Measurements from ENCODE around the gene RFX1. TPM values are rescaled to one million over a fixed set of nuclear protein-coding genes. Genes with fewer than 3 reads are reported as not detected.

Gene RFX1
- total RNA-seq, 4 donors from 2014 or later: 2.9 to 8.9 (median 4.5) TPM

DNA sequence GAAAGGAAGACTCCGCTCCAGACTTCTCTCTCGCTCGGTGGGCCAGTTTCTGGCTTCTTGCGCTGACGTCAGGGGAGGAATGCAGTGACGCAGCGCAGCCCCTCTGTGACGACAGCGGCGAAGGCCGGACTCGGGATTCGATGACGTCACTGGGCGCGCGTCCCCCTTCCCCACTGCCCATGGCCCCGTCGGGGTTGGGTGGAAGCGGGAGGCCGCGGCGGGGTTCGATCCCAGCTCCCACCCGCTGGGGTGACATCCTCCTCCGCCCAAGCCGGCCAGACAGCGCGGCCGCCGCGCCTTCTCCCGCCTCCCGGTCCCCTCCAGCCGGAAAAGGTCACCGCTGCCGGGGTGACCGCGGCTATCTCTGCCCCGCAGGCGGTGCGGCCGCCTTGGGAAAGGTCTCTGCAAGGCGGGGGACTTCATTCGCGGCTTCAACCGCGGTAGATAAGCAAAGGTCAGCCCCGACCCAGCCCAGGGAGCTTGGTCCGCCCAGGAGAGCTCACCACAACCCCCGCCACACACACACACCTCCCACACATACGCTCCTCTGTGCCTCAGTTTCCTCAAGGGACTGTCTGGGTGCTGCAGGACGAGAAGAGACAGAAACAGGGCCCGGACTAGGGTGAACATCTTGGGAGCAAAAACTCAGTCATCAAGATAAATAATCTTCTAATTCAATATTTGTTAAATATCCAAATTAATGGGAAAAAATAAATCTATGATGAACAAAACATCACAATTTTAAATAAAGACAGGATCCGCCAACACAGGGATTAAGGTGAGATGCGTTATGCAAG lies 844 bp upstream of the RFX1 start:
- H3K9me3 ChIP-seq: no peaks in the 10 kb centered on the region
- TF ChIP-seq POLR2A (IDR thresholded peaks at IDR 0.05; ENCODE audit: low read depth) (peak; percentile 7), POLR2AphosphoS5 (IDR thresholded peaks at IDR 0.05) (peak; percentile 56 to 83), EP300 (IDR thresholded peaks at IDR 0.05) (peak; percentile 58)
- TF ChIP-seq, protein P1, sequence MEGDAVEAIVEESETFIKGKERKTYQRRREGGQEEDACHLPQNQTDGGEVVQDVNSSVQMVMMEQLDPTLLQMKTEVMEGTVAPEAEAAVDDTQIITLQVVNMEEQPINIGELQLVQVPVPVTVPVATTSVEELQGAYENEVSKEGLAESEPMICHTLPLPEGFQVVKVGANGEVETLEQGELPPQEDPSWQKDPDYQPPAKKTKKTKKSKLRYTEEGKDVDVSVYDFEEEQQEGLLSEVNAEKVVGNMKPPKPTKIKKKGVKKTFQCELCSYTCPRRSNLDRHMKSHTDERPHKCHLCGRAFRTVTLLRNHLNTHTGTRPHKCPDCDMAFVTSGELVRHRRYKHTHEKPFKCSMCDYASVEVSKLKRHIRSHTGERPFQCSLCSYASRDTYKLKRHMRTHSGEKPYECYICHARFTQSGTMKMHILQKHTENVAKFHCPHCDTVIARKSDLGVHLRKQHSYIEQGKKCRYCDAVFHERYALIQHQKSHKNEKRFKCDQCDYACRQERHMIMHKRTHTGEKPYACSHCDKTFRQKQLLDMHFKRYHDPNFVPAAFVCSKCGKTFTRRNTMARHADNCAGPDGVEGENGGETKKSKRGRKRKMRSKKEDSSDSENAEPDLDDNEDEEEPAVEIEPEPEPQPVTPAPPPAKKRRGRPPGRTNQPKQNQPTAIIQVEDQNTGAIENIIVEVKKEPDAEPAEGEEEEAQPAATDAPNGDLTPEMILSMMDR (IDR thresholded peaks at IDR 0.05): no peak
- H3K27ac ChIP-seq (replicated peaks in 1 of 4): peak overlapping the region; percentile 95 to 100 (median 99)
- H3K4me3 ChIP-seq: peak overlapping the region; percentile 78 to 98 (median 86)
- WGBS: 29% methylated on average over 9 of the region's 56 CpGs
- no peaks in the 10 kb centered on the region for H3K27me3 ChIP-seq
- DNase-seq (ENCODE audit: extremely low spot score): peak; percentile 97
- H3K36me3 ChIP-seq: no peaks in the 10 kb centered on the region
- intact Hi-C loops (cut with DNase I): loop anchor here (2.0 kb wide), 1 partner anchor 68 kb away; no protein-coding TSS in a partner anchor
- H3K4me1 ChIP-seq: peaks cover 23 to 41% (median 38%) of the 10 kb centered on the region in 4 donors

DNA sequence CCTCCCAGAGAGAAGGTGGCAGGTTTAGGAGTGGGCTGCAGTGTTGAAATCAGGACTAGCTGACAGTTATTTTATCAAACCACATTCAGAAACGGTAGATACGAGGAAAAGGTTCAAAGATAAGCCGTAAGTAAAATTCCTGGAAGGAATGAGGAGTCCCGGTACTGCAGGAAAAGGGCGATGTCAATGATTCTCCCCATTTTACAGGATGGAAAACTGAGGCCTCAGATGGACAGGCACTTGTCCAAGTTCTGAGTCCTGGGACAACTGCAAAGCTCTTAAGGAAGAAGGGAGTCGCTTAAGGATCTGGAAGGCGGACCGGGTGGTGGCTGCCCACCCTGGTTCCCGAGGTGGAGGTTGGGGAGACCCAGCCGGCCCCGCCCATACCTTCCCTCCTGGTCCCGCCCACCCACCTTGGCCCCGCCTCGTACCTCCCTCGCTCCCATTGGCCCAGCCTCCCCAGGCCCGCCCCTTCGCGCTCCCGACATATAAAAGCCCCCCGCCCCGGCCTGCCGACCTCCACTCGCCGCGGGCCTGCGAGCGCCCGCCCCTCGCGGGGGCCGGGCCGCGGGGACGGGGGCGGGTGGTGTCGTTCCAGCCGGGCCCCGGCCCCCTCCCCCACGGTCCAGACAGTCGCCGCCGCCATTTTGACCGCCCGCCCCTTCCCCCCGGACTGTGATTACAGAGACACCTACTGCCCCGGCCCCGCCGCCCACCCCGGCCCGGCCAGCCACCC lies 603 bp downstream of the RFX1 start:
- H3K27me3 ChIP-seq: no peaks in the 10 kb centered on the region
- no peak for TF ChIP-seq POLR2A (IDR thresholded peaks at IDR 0.05; ENCODE audit: low read depth)
- TF ChIP-seq, protein P1 (IDR thresholded peaks at IDR 0.05): no peak
- TF ChIP-seq EP300 (IDR thresholded peaks at IDR 0.05): no peak
- TF ChIP-seq POLR2AphosphoS5 (IDR thresholded peaks at IDR 0.05): peak in 1 of 2 donors; percentile 48
- peak; percentile 97 for DNase-seq (ENCODE audit: extremely low spot score)
- WGBS: 59% methylated on average over 5 of the region's 50 CpGs
- no peaks in the 10 kb centered on the region for H3K9me3 ChIP-seq
- H3K27ac ChIP-seq (replicated peaks in 1 of 4): peak overlapping the region; percentile 97 to 100 (median 99)
- peak overlapping the region; percentile 78 to 98 (median 86) for H3K4me3 ChIP-seq
- H3K36me3 ChIP-seq: no peaks in the 10 kb centered on the region
- peaks cover 23 to 41% (median 38%) of the 10 kb centered on the region in 4 donors for H3K4me1 ChIP-seq
- intact Hi-C loops (cut with DNase I): loop anchor here (2.0 kb wide), 1 partner anchor 69 kb away; no protein-coding TSS in a partner anchor

DNA sequence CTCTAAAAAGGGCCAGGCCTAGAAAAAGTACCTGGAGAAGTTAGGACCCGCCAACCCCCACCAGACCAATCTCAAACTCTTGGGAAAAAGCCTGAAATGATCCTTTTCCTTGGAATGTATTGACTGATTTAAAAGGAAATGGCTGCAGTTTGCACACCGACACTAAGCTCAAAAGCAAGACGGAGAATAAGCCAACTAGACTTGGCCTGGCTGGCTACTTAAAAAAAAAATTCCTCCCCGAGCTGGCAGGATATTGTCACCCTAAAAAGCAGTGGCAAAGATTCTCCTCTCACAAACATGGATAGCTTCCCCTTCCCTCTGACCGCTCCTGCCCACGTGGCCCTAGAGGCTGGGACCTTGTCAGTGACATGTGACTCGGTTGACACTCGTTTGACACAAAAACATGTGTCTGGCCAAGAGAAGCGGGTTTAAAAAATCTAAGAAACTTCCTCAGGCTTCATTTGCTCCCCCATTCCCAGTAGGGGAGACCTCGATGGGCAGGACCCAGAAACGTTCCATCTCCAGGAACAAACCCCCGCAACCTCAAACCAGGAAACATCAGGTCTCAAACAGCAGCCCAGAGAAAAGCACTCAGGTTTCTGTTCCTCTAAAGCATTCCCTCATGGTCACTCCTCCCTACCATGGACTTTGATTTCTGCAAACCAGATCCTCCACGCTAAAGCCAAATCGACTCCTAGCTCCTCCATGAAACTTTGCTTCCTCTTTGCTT lies 1.3 kb downstream of the RFX1 start:
- intact Hi-C loops (cut with DNase I): loop anchor here (5.0 kb wide), 1 partner anchor 52 kb away; the partner anchor contains the start of gene DCAF15
- Histone ChIP-seq H3K4me3 (peak overlapping the region; percentile 78 to 98 (median 86)), H3K36me3 (no peaks in the 10 kb centered on the region), H3K9me3 (no peaks in the 10 kb centered on the region), H3K4me1 (peaks cover 23 to 41% (median 38%) of the 10 kb centered on the region in 4 donors), H3K27me3 (no peaks in the 10 kb centered on the region), H3K27ac (replicated peaks in 1 of 4) (peak overlapping the region; percentile 97 to 100 (median 99))
- no peak for DNase-seq (ENCODE audit: extremely low spot score)
- TF ChIP-seq POLR2AphosphoS5 (IDR thresholded peaks at IDR 0.05) (peak in 1 of 2 donors; percentile 71), EP300 (IDR thresholded peaks at IDR 0.05) (no peak)
- 26% methylated on average over 14 of the region's 14 CpGs for WGBS

DNA sequence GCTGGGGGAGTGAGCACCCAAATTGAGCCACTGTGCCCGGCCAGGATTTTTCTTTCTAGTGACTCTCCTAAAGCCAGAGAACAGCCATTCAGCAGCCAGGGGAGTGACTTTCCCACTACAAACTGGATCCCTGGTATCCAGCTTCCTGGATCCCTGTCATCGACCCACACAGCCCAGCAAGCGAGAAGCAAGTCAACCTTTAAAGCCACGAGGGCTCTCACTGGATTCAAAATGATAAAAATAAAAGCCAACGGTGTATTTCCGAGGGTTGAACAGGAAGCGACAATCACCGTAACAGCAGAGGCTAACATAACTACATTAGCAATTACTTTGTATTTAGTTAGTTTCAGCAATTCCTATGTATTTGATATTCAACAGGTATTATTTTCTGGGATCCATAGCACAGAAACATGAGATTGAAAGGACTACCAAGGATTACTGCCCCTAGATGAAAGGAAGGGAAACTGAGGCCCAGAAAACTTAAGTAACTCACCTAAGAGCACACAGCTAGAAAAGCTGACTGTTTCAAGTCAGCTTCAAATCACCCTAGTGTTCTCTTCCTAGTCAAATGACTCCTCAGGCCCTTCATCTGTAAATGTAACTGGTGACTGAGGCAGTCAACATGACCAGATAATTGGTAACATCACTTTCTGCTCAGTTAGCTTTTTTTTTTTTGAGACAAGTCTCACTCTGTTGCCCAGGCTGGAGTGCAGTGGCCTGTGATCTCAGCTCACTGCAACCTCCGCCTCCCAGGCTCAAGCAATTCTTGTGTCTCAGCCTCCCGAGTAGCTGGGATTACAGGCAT lies 2.7 kb downstream of the RFX1 start:
- Histone ChIP-seq H3K27me3 (no peaks in the 10 kb centered on the region), H3K4me1 (peaks cover 23 to 41% (median 38%) of the 10 kb centered on the region in 4 donors), H3K27ac (replicated peaks in 1 of 4) (peak overlapping the region; percentile 97 to 100 (median 99)), H3K36me3 (no peaks in the 10 kb centered on the region), H3K9me3 (peaks cover 0 to 6% (median 0%) of the 10 kb centered on the region in 4 donors), H3K4me3 (no peak overlapping the region)
- intact Hi-C loops (cut with DNase I): loop anchor here (5.0 kb wide), 1 partner anchor 51 kb away; the partner anchor contains the start of gene DCAF15
- TF ChIP-seq EP300 (IDR thresholded peaks at IDR 0.05) (no peak), POLR2AphosphoS5 (IDR thresholded peaks at IDR 0.05) (no peak), POLR2A (IDR thresholded peaks at IDR 0.05; ENCODE audit: low read depth) (no peak)
- TF ChIP-seq, protein P1 (IDR thresholded peaks at IDR 0.05): no peak
- WGBS: 46% methylated on average over 10 of the region's 10 CpGs
- DNase-seq (ENCODE audit: extremely low spot score): no peak

All from esophagus muscularis mucosa (tissue), 4 donors.